ENCODE results near the gene CCL16. TPM values are rescaled to one million over a fixed set of nuclear protein-coding genes. Genes with fewer than 3 reads are reported as not detected.

The CCL16 gene
- not detected for total RNA-seq

GRCh38 chr17:35981246-35981645 lies at the start of gene CCL16:
Gene CCL16 (minus strand): TSS chr17:35981497. CDS start chr17:35981420, 77 bp downstream.

GRCh38 chr17:36017799-36018198 lies 36.5 kb upstream of the CCL16 start, which contains the start of gene CCL23:
Gene CCL23 (minus strand): TSS chr17:36017972. CDS start chr17:36017897, 75 bp downstream.

GRCh38 chr17:36001110-36001771 lies 19.9 kb upstream of the CCL16 start, which contains the start of gene CCL15:
Gene CCL15 (minus strand): TSS chr17:36001553. CDS start chr17:36001492, 61 bp downstream.

GRCh38 chr17:35986643-35987042 lies 5.3 kb upstream of the CCL16 start, which contains the start of gene CCL14:
Gene CCL14 (minus strand): TSS chr17:35986729. CDS start chr17:35986649, 80 bp downstream.

GRCh38 chr17:35943537-35943936 lies 37.8 kb downstream of the CCL16 start, which contains the start of gene LYZL6:
Gene LYZL6 (minus strand): TSS chr17:35943713. CDS start chr17:35939356, 4,357 bp downstream.

GRCh38 chr17:35930211-35931065 lies 50.9 kb downstream of the CCL16 start, which contains the start of gene RDM1:
Gene RDM1 (minus strand): TSS chr17:35930773. CDS start chr17:35930727, 46 bp downstream.

Other genes starting within 250 kb of the CCL16 start
- under 1 TPM in 1 of 2 experiments, not detected in 1; 0.39 TPM for gene RASL10B, start 249.9 kb downstream of the CCL16 start, total RNA-seq
- not detected for gene GAS2L2, start 228.3 kb downstream of the CCL16 start, total RNA-seq
- gene C17orf50, start 220.6 kb downstream of the CCL16 start, total RNA-seq, result not detected
- gene MMP28, start 185.9 kb downstream of the CCL16 start, total RNA-seq, result under 1 TPM in 1 of 2 experiments, not detected in 1; 0.43 TPM
- gene TAF15, start 172.0 kb downstream of the CCL16 start, total RNA-seq, result 100 to 1,000 TPM; 239 to 249 TPM
- gene HEATR9, start 112.6 kb downstream of the CCL16 start, total RNA-seq, result under 1 TPM in 1 of 2 experiments, not detected in 1; 0.22 TPM
- 10 to 100 TPM; 30.5 to 32.7 TPM for gene CCL5, start 101.1 kb downstream of the CCL16 start, total RNA-seq
- gene RDM1, start 50.7 kb downstream of the CCL16 start, total RNA-seq, result 10 to 100 TPM in 1 of 2 experiments, 1 to 10 TPM in 1; 9.1 to 10.5 TPM
- not detected for gene LYZL6, start 37.8 kb downstream of the CCL16 start, total RNA-seq
- gene CCL14, start 5.2 kb upstream of the CCL16 start, total RNA-seq, result not detected
- gene CCL15, start 20.1 kb upstream of the CCL16 start, total RNA-seq, result not detected
- not detected for gene CCL23, start 36.5 kb upstream of the CCL16 start, total RNA-seq
- gene CCL18, start 82.8 kb upstream of the CCL16 start, total RNA-seq, result not detected
- gene CCL3, start 108.6 kb upstream of the CCL16 start, total RNA-seq, result 1 to 10 TPM; 7.3 to 8.8 TPM
- 1 to 10 TPM; 3.1 to 3.6 TPM for gene CCL4, start 122.3 kb upstream of the CCL16 start, total RNA-seq
- gene TBC1D3B, start 195.1 kb upstream of the CCL16 start, total RNA-seq, result 1 to 10 TPM; 8.1 to 8.4 TPM
- under 1 TPM in 1 of 2 experiments, not detected in 1; 0.28 TPM for gene CCL3L1, start 215.3 kb upstream of the CCL16 start, total RNA-seq
- gene CCL4L2, start 229.6 kb upstream of the CCL16 start, total RNA-seq, result not detected

All from activated naive CD4-positive, alpha-beta T cell treated with anti-CD3 and anti-CD28 coated beads, Interleukin-2, amount 10 ng/mL, durations not matched to agents 5 hours and 36 hours (primary cell).